OCI-LY1 (cell line): Measurements from ENCODE around the gene CACNA1B.
A peak's percentile ranks its signal among the peaks of the same experiment; 100 is the strongest.

ENCODE experiments used
- H2AFZ ChIP-seq: fragments of 200-600 bp; sonication (generic), shearing (Covaris generic); 2 replicates; pipeline ENCODE4 v1.6.0; 2014; ENCODE audit warnings: antibody characterized with exemption, mild to moderate bottlenecking, low read length
- H3F3A ChIP-seq: fragments of 200-600 bp; sonication (generic), shearing (Covaris generic); 2 replicates; pipeline ENCODE4 v1.6.0; 2014; ENCODE audit warnings: mild to moderate bottlenecking, antibody characterized with exemption, low read length, moderate library complexity; ENCODE audit not compliant: insufficient read depth
- H3K27ac ChIP-seq: fragments of 200-600 bp; sonication (generic); 2 replicates; pipeline ENCODE4 v1.5.1; 2014; ENCODE audit warnings: low read length, mixed run types, mild to moderate bottlenecking, low read depth; ENCODE audit not compliant: poor library complexity, severe bottlenecking
- H3K27me3 ChIP-seq: fragments of 200-600 bp; sonication (generic); 2 replicates; pipeline ENCODE4 v1.6.0; 2014; ENCODE audit warnings: antibody characterized with exemption, mild to moderate bottlenecking, low read length, moderate library complexity; ENCODE audit not compliant: insufficient read depth
- H3K36me3 ChIP-seq: fragments of 200-600 bp; sonication (generic); 2 replicates; pipeline ENCODE4 v1.6.1; 2014; ENCODE audit warnings: mild to moderate bottlenecking, antibody characterized with exemption, low read length, moderate library complexity, mixed read lengths; ENCODE audit not compliant: insufficient read depth
- H3K4me1 ChIP-seq: fragments of 200-600 bp; sonication (generic); 2 replicates; pipeline ENCODE4 v1.5.1; 2014; ENCODE audit warnings: mild to moderate bottlenecking, low read length, moderate library complexity; ENCODE audit not compliant: insufficient read depth, severe bottlenecking
- H3K4me2 ChIP-seq: fragments of 200-600 bp; sonication (generic), shearing (Covaris generic); 2 replicates; pipeline ENCODE4 v1.6.1; 2014; ENCODE audit warnings: low read length
- H3K4me3 ChIP-seq: fragments of 200-600 bp; sonication (generic); 2 replicates; pipeline ENCODE4 v1.5.1; 2014; ENCODE audit warnings: low read length, low read depth, mild to moderate bottlenecking, mixed read lengths; ENCODE audit not compliant: poor library complexity, severe bottlenecking
- H3K79me2 ChIP-seq: fragments of 200-600 bp; shearing (Covaris generic); 2 replicates; pipeline ENCODE4 v1.6.1; 2016; ENCODE audit warnings: mixed run types, low read length, mixed read lengths; ENCODE audit not compliant: insufficient read depth
- H3K9ac ChIP-seq: fragments of 200-600 bp; sonication (generic), shearing (Covaris generic); 2 replicates; pipeline ENCODE4 v1.6.1; 2014; ENCODE audit warnings: mild to moderate bottlenecking, low read length, mixed read lengths
- H3K9me2 ChIP-seq: fragments of 200-600 bp; sonication (generic), shearing (Covaris generic); 2 replicates; pipeline ENCODE4 v1.6.1; 2014; ENCODE audit warnings: low read depth, mild to moderate bottlenecking, low read length, mixed read lengths
- H3K9me3 ChIP-seq: fragments of 200-600 bp; shearing (Covaris generic); 2 replicates; pipeline ENCODE4 v1.6.1; 2014; ENCODE audit warnings: low read length, mixed read lengths
- H4K20me1 ChIP-seq: fragments of 200-600 bp; sonication (generic), shearing (Covaris generic); 2 replicates; pipeline ENCODE4 v1.6.0; 2016; ENCODE audit warnings: mild to moderate bottlenecking, low read length; ENCODE audit not compliant: insufficient read depth
- EZH2 ChIP-seq: fragments of 200-600 bp; sonication (generic), shearing (Covaris generic); IDR thresholded peaks from 2 replicates; pipeline ENCODE4 v1.8.0; 2017; ENCODE audit warnings: borderline replicate concordance, mixed run types, mild to moderate bottlenecking, antibody characterized with exemption, low read length, moderate library complexity, mixed read lengths
- TF ChIP-seq, protein P1 (sequence below): fragments of 200-600 bp; sonication (generic), shearing (Covaris generic); IDR thresholded peaks from 2 replicates; pipeline ENCODE4 v1.5.1; 2017; ENCODE audit warnings: mild to moderate bottlenecking, antibody characterized with exemption, low read length, moderate library complexity, mixed read lengths

Gene CACNA1B

DNA sequence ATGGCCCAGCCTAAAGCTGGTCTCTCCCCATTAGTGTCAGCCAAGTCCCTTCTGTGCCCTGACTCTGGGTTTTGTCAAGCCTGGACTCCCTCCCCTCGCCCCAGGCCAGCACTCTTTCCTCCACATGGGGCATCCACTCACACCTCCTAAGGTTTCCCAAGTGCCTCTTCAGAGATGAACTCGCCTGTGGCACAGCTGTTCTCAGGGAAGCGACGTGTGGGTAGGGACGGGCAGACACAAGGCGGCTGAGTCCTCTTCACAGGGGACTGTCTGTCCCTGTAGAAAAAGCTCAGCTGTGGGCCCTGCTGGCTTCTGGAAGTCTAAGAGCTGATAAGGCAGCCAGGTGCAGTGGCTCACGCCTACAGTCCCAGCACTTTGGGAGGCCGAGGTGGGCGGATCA lies 78.5 kb downstream of the CACNA1B start:
- H3K9me3 ChIP-seq, result no peaks in the 10 kb centered on the region
- no peaks in the 10 kb centered on the region for H3K36me3 ChIP-seq
- no peak overlapping the region for H2AFZ ChIP-seq
- TF ChIP-seq, protein P1, sequence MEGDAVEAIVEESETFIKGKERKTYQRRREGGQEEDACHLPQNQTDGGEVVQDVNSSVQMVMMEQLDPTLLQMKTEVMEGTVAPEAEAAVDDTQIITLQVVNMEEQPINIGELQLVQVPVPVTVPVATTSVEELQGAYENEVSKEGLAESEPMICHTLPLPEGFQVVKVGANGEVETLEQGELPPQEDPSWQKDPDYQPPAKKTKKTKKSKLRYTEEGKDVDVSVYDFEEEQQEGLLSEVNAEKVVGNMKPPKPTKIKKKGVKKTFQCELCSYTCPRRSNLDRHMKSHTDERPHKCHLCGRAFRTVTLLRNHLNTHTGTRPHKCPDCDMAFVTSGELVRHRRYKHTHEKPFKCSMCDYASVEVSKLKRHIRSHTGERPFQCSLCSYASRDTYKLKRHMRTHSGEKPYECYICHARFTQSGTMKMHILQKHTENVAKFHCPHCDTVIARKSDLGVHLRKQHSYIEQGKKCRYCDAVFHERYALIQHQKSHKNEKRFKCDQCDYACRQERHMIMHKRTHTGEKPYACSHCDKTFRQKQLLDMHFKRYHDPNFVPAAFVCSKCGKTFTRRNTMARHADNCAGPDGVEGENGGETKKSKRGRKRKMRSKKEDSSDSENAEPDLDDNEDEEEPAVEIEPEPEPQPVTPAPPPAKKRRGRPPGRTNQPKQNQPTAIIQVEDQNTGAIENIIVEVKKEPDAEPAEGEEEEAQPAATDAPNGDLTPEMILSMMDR, result no peak
- TF ChIP-seq EZH2, result no peak
- no peaks in the 10 kb centered on the region for H3K4me1 ChIP-seq
- no peak overlapping the region for H3K4me3 ChIP-seq
- H3K79me2 ChIP-seq, result no peaks in the 10 kb centered on the region
- H3K9me2 ChIP-seq, result no peaks in the 10 kb centered on the region
- peaks cover 4% of the 10 kb centered on the region; the same call in 1 of the 2 replicates for H3K27me3 ChIP-seq
- H3K4me2 ChIP-seq, result no peak overlapping the region
- no peak overlapping the region for H3K27ac ChIP-seq
- H3F3A ChIP-seq, result no peaks in the 10 kb centered on the region
- no peak overlapping the region for H3K9ac ChIP-seq
- H4K20me1 ChIP-seq, result no peaks in the 10 kb centered on the region

DNA sequence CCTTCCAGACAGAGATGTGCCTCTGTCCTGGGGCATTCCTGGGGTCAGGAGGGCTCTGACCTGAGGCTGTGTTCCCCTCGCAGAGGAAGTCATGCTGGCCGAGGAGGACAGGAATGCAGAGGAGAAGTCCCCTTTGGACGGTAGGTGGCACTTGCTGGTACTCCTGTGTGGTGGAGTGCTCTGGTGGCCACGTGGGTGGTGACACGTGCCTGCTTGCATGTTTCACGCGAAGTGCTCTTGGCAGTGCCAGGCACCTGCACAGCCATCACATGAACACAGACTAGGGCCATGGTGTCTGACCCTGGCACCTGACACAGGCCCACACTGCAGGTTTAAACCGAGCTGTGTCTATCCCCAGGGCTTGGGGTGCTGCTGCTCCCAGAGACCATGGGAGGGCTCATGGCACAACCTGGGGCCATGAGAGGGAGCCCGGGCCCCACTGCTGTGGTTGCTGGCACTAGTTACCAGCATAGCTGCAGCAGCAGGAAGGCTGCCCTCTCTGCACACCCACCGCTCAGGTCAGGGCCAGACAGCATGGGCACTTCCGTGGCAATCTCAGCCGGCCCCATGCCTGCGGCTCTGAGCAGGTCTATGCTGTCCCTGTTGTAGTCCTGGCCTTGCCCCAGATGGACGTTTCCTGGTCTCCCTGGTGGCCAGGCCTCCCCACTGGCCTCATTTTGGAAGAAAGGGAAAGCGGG lies 79.3 kb downstream of the CACNA1B start:
- Histone ChIP-seq H2AFZ (no peak overlapping the region), H4K20me1 (no peaks in the 10 kb centered on the region), H3K27me3 (peaks cover 4% of the 10 kb centered on the region; the same call in 1 of the 2 replicates), H3K4me2 (no peak overlapping the region), H3K27ac (no peak overlapping the region), H3F3A (no peaks in the 10 kb centered on the region), H3K36me3 (no peaks in the 10 kb centered on the region), H3K9ac (no peak overlapping the region), H3K79me2 (no peaks in the 10 kb centered on the region), H3K4me1 (no peaks in the 10 kb centered on the region), H3K4me3 (no peak overlapping the region), H3K9me3 (no peaks in the 10 kb centered on the region), H3K9me2 (no peaks in the 10 kb centered on the region)
- TF ChIP-seq, protein P1, result peak; percentile 14; the same call in 1 of the 2 replicates
- no peak for TF ChIP-seq EZH2

DNA sequence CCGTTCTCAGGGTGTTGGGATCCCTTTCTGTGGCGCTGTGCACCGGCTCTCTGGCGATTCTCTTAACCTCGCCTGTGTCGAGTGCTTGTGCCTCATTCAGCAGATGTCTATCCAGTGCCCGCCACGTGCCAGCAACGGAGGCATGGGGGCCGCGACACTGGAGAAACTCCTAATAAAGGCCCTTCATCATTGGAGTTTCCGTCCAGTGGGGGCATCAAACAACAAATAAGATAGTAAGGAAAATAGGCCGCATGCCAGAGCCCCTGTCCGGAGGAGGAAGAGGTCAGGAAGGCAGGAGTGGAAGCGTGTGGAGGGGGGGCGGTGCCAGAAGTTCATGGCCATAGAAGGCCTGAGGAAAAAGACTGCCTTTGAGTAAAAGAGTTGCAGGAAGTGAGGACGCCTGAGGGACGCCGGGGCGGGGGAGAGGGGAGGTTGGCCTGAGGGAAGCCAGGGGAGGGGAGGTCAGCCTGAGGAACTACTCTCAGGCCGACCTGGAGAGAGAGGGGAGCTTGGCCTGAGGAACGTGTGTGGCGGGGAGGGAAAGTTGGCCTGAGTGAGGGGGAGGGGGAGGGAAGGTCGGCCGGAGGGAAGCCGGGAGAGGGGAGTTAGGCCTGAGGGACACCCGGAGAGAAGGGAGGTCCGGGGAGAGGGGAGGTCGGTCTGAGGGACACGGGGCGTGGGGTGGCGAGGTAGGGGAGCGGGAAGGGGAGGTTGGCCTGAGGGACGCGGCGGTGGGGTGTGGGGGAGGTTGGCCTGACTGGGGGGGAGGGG lies 82.2 kb downstream of the CACNA1B start:
- Histone ChIP-seq H3K4me2 (no peak overlapping the region), H3K4me1 (no peaks in the 10 kb centered on the region), H3K9ac (no peak overlapping the region), H3K9me2 (no peaks in the 10 kb centered on the region), H3F3A (no peaks in the 10 kb centered on the region), H3K4me3 (no peak overlapping the region), H3K27me3 (peaks cover 4% of the 10 kb centered on the region; the same call in 1 of the 2 replicates), H3K36me3 (no peaks in the 10 kb centered on the region), H3K27ac (no peak overlapping the region), H3K9me3 (no peaks in the 10 kb centered on the region), H4K20me1 (no peaks in the 10 kb centered on the region), H2AFZ (no peak overlapping the region), H3K79me2 (no peaks in the 10 kb centered on the region)
- no peak for TF ChIP-seq EZH2
- TF ChIP-seq, protein P1, result no peak
